Natural killer cell (primary cell): ENCODE results near the gene AVPI1. TPM values are rescaled to one million over a fixed set of nuclear protein-coding genes. Genes with fewer than 3 reads are reported as not detected.

Experiments used
- ATAC-seq, 3 donors: fragments of 150-1000 bp in 2 of 3; fragments of 200-7000 bp in 1 of 3; cut with Tn5 transposase; 1 replicate in 1 of 3; 2 replicates in 2 of 3; pipeline ENCODE4 v1.10.0; 2021; ENCODE audit warnings: mild to moderate bottlenecking in 2 of 3, moderate library complexity in 2 of 3
- DNase-seq, 2 donors: peaks; one replicate each; pipeline versions ENCODE4 v3.0.0 to v3.0.0-alpha.2; 2013 to 2021; ENCODE audit warnings: mixed read lengths in 1 of 2
- H3K27ac ChIP-seq: one replicate; pipeline ENCODE4 v1.5.1; 2013; ENCODE audit warnings: mild to moderate bottlenecking, low read length
- H3K27me3 ChIP-seq: one replicate; pipeline ENCODE4 v1.6.1; 2013; ENCODE audit warnings: low read length; ENCODE audit not compliant: control insufficient read depth, insufficient read depth
- H3K36me3 ChIP-seq: one replicate; pipeline ENCODE4 v1.6.1; 2013; ENCODE audit warnings: low read length; ENCODE audit not compliant: control insufficient read depth, insufficient read depth
- H3K4me1 ChIP-seq: one replicate; pipeline ENCODE4 v1.6.1; 2013; ENCODE audit warnings: low read length; ENCODE audit not compliant: control insufficient read depth, insufficient read depth
- H3K4me3 ChIP-seq: one replicate; pipeline ENCODE4 v1.5.1; 2013; ENCODE audit warnings: low read length
- H3K9me3 ChIP-seq: one replicate; pipeline ENCODE4 v1.6.1; 2013; ENCODE audit warnings: low read length; ENCODE audit not compliant: control insufficient read depth, insufficient read depth
- H3K27ac Mint-ChIP-seq, 2 donors: one replicate each; pipeline ENCODE4 v1.8.0; 2022; ENCODE audit warnings: mild to moderate bottlenecking in 2 of 2, mixed read lengths in 2 of 2, moderate library complexity in 1 of 2
- H3K27me3 Mint-ChIP-seq, 2 donors: one replicate each; pipeline ENCODE4 v1.8.0; 2022; ENCODE audit warnings: low read depth in 2 of 2, mixed read lengths in 2 of 2
- H3K36me3 Mint-ChIP-seq: one replicate; pipeline ENCODE4 v1.8.0; 2022; ENCODE audit warnings: mixed read lengths
- H3K4me1 Mint-ChIP-seq, 2 donors: one replicate each; pipeline ENCODE4 v1.8.0; 2022; ENCODE audit warnings: mixed read lengths in 2 of 2
- H3K4me3 Mint-ChIP-seq: one replicate; pipeline ENCODE4 v1.8.0; 2022; ENCODE audit warnings: mild to moderate bottlenecking, moderate library complexity, mixed read lengths
- H3K9me3 Mint-ChIP-seq, 2 donors: one replicate each; pipeline ENCODE4 v1.8.0; 2022; ENCODE audit warnings: mixed read lengths in 2 of 2
- CTCF ChIP-seq: fragments of 200-600 bp; IDR thresholded peaks from one replicate; pipeline ENCODE4 v1.8.0; 2022; ENCODE audit warnings: antibody characterized with exemption
- WGBS: methylation state at CpG from one replicate; pipeline ENCODE4 v1.1.7; 2013; ENCODE audit warnings: missing lambda C conversion rate; ENCODE audit not compliant: insufficient coverage; 5-methylcytosine and 5-hydroxymethylcytosine counted together
- intact Hi-C: fragments of 100-400 bp; cut with micrococcal nuclease; formaldehyde crosslinking; loops from one replicate; pipeline ENCODE4 v1.14.2; 2022
- total RNA-seq, 4 donors: library from RNA; stranded (reverse); fragments of 120-200 nt in 1 of 4; gene quantifications; one replicate each; pipeline versions ENCODE4 v1.2.3 to v1.2.4, GENCODE V29; 2013 to 2022

The AVPI1 gene
- total RNA-seq, 3 donors from 2014 or later (not counting 1 experiment from before 2014, with no cell fraction given) = 6.1 to 8.4 (median 6.8) TPM

GRCh38 chr10:97631098-97631497 lies 55.9 kb downstream of the AVPI1 start:
- Histone ChIP-seq H3K9me3 (no peaks in the 10 kb centered on the region), H3K36me3 (no peaks in the 10 kb centered on the region), H3K4me3 (no peak overlapping the region), H3K27ac (no peak overlapping the region), H3K27me3 (no peaks in the 10 kb centered on the region), H3K4me1 (peaks cover 12% of the 10 kb centered on the region)
- Mint-ChIP-seq H3K4me3 (no peak overlapping the region), H3K27ac (no peak overlapping the region), H3K9me3 (no peaks in the 10 kb centered on the region), H3K4me1 (peaks cover 14% of the 10 kb centered on the region in 2 donors), H3K27me3 (peaks cover 4 to 7% of the 10 kb centered on the region in 2 donors), H3K36me3 (no peaks in the 10 kb centered on the region)
- no peak for DNase-seq
- intact Hi-C loops = no loop called here
- TF ChIP-seq CTCF = no peak
- ATAC-seq = no peak

- peaks cover 14% of the 10 kb centered on the region in 2 donors for H3K4me1 Mint-ChIP-seq
- no peak for TF ChIP-seq CTCF
- WGBS = 84% methylated on average over 3 of the region's 5 CpGs
- intact Hi-C loops = no loop called here
- H3K27me3 Mint-ChIP-seq = peaks cover 4 to 7% of the 10 kb centered on the region in 2 donors
- no peak for ATAC-seq
- peaks cover 12% of the 10 kb centered on the region for H3K4me1 ChIP-seq
- H3K27ac Mint-ChIP-seq = no peak overlapping the region
- no peaks in the 10 kb centered on the region for H3K36me3 Mint-ChIP-seq
- H3K4me3 Mint-ChIP-seq = no peak overlapping the region
- H3K36me3 ChIP-seq = no peaks in the 10 kb centered on the region
- H3K4me3 ChIP-seq = no peak overlapping the region
- H3K27me3 ChIP-seq = no peaks in the 10 kb centered on the region
- H3K9me3 Mint-ChIP-seq = no peaks in the 10 kb centered on the region
- H3K27ac ChIP-seq = no peak overlapping the region
- DNase-seq = no peak
- no peaks in the 10 kb centered on the region for H3K9me3 ChIP-seq
Observed at GRCh38 chr10:97629289-97629688, 57.8 kb downstream of the AVPI1 start.

GRCh38 chr10:97628228-97628627 lies 58.8 kb downstream of the AVPI1 start:
- H3K4me1 Mint-ChIP-seq = peaks cover 6 to 9% of the 10 kb centered on the region in 2 donors
- Histone ChIP-seq H3K4me3 (no peak overlapping the region), H3K4me1 (peaks cover 6% of the 10 kb centered on the region), H3K9me3 (no peaks in the 10 kb centered on the region), H3K27ac (no peak overlapping the region), H3K36me3 (no peaks in the 10 kb centered on the region), H3K27me3 (no peaks in the 10 kb centered on the region)
- H3K27ac Mint-ChIP-seq = no peak overlapping the region
- H3K27me3 Mint-ChIP-seq = peaks cover 1 to 3% of the 10 kb centered on the region in 2 donors
- TF ChIP-seq CTCF = no peak
- no peaks in the 10 kb centered on the region for H3K36me3 Mint-ChIP-seq
- no peaks in the 10 kb centered on the region for H3K9me3 Mint-ChIP-seq
- no peak overlapping the region for H3K4me3 Mint-ChIP-seq
- DNase-seq (no peak), ATAC-seq (no peak)
- intact Hi-C loops = no loop called here
- whole genome bisulfite sequencing = 89% methylated on average over 3 of the region's 3 CpGs

- peaks cover 2% of the 10 kb centered on the region for H3K4me1 ChIP-seq
- H3K27ac ChIP-seq = no peak overlapping the region
- H3K36me3 ChIP-seq = no peaks in the 10 kb centered on the region
- DNase-seq = no peak
- TF ChIP-seq CTCF = no peak
- Mint-ChIP-seq H3K36me3 (no peaks in the 10 kb centered on the region), H3K27me3 (no peaks in the 10 kb centered on the region), H3K4me1 (peaks cover 1 to 4% of the 10 kb centered on the region in 2 donors), H3K27ac (no peak overlapping the region), H3K9me3 (no peaks in the 10 kb centered on the region), H3K4me3 (no peak overlapping the region)
- intact Hi-C loops = no loop called here
- no peak overlapping the region for H3K4me3 ChIP-seq
- no peaks in the 10 kb centered on the region for H3K9me3 ChIP-seq
- no peaks in the 10 kb centered on the region for H3K27me3 ChIP-seq
- no peak for ATAC-seq
- 90% methylated on average over 4 of the region's 4 CpGs for WGBS
Observed at GRCh38 chr10:97627731-97628130, 59.3 kb downstream of the AVPI1 start.
